HS-27A (cell line): Measurements from ENCODE around the gene BNC2.

Experiments
- DNase-seq: peaks from one replicate; pipeline ENCODE4 v3.0.0-alpha.2; 2012; ENCODE audit warnings: low read depth, missing footprints

The BNC2 gene

GRCh38 chr9:16627967-16628366 lies 242.5 kb downstream of the BNC2 start:
- peak; percentile 27 for DNase-seq

GRCh38 chr9:16627521-16627920 lies 242.9 kb downstream of the BNC2 start:
- no peak for DNase-seq

- peak; percentile 53 for DNase-seq
Measured at GRCh38 chr9:16626577-16627130, 243.8 kb downstream of the BNC2 start.

- no peak for DNase-seq
Measured at GRCh38 chr9:16625811-16626210, 244.7 kb downstream of the BNC2 start.

- no peak for DNase-seq
Measured at GRCh38 chr9:16625161-16625631, 245.3 kb downstream of the BNC2 start.

GRCh38 chr9:16624744-16625117 lies 245.7 kb downstream of the BNC2 start:
- no peak for DNase-seq

GRCh38 chr9:16623989-16624743 lies 246.3 kb downstream of the BNC2 start:
- DNase-seq: no peak

- DNase-seq: no peak
Measured at GRCh38 chr9:16622541-16622940, 247.9 kb downstream of the BNC2 start.

- no peak for DNase-seq
Measured at GRCh38 chr9:16619914-16620520, 250.5 kb downstream of the BNC2 start.

GRCh38 chr9:16619402-16619801 lies 251.1 kb downstream of the BNC2 start:
- no peak for DNase-seq

GRCh38 chr9:16618524-16618923 lies 251.9 kb downstream of the BNC2 start:
- DNase-seq: no peak

GRCh38 chr9:16616686-16617085 lies 253.8 kb downstream of the BNC2 start:
- DNase-seq: no peak

- no peak for DNase-seq
Measured at GRCh38 chr9:16615451-16615850, 255.0 kb downstream of the BNC2 start.

GRCh38 chr9:16613605-16614004 lies 256.9 kb downstream of the BNC2 start:
- DNase-seq: no peak

GRCh38 chr9:16613051-16613450 lies 257.4 kb downstream of the BNC2 start:
- no peak for DNase-seq

GRCh38 chr9:16612627-16613026 lies 257.8 kb downstream of the BNC2 start:
- no peak for DNase-seq

- DNase-seq: no peak
Measured at GRCh38 chr9:16611983-16612382, 258.5 kb downstream of the BNC2 start.

GRCh38 chr9:16611001-16611400 lies 259.5 kb downstream of the BNC2 start:
- DNase-seq: no peak

GRCh38 chr9:16610538-16610937 lies 259.9 kb downstream of the BNC2 start:
- no peak for DNase-seq

GRCh38 chr9:16608906-16609305 lies 261.6 kb downstream of the BNC2 start:
- no peak for DNase-seq

- DNase-seq: no peak
Measured at GRCh38 chr9:16602494-16602893, 268.0 kb downstream of the BNC2 start.

- no peak for DNase-seq
Measured at GRCh38 chr9:16601991-16602390, 268.5 kb downstream of the BNC2 start.

- no peak for DNase-seq
Measured at GRCh38 chr9:16598316-16598715, 272.2 kb downstream of the BNC2 start.
